Progenitor cell of endocrine pancreas (in vitro differentiated cells): ENCODE results near the gene NCKAP5. TPM values are rescaled to one million over a fixed set of nuclear protein-coding genes. Genes with fewer than 3 reads are reported as not detected.

Experiments used
- DNase-seq: peaks from one replicate; pipeline ENCODE4 v3.0.0; 2021; ENCODE audit warnings: low spot score; ENCODE audit not compliant: unreplicated experiment
- H3K27ac Mint-ChIP-seq: 2 replicates; pipeline ENCODE4 v1.8.0; 2021; ENCODE audit warnings: mild to moderate bottlenecking, moderate library complexity, mixed read lengths
- H3K27me3 Mint-ChIP-seq: 2 replicates; pipeline ENCODE4 v1.8.0; 2021; ENCODE audit warnings: mixed read lengths
- H3K36me3 Mint-ChIP-seq: 2 replicates; pipeline ENCODE4 v1.8.0; 2022; ENCODE audit warnings: mixed read lengths; ENCODE audit not compliant: insufficient read depth
- H3K4me1 Mint-ChIP-seq: 2 replicates; pipeline ENCODE4 v1.8.0; 2021; ENCODE audit warnings: low read depth, mixed read lengths
- H3K4me3 Mint-ChIP-seq: 2 replicates; pipeline ENCODE4 v1.8.0; 2021; ENCODE audit warnings: low read depth, mild to moderate bottlenecking, moderate library complexity, mixed read lengths
- H3K9me3 Mint-ChIP-seq: 2 replicates; pipeline ENCODE4 v1.8.0; 2021; ENCODE audit warnings: low read depth, mixed read lengths
- CTCF ChIP-seq: fragments of 200-600 bp; sonication (generic); IDR thresholded peaks from one replicate; pipeline ENCODE4 v1.5.0; 2021; ENCODE audit warnings: antibody characterized with exemption, mild to moderate bottlenecking; ENCODE audit not compliant: unreplicated experiment
- total RNA-seq: library from RNA; stranded (reverse); gene quantifications from 2 replicates; pipeline ENCODE4 v1.2.1, GENCODE V29; 2021

Gene NCKAP5
- total RNA-seq, 1 donor from 2014 or later = 1.7 TPM

GRCh38 chr2:133541376-133541775 lies 26.9 kb downstream of the NCKAP5 start:
- TF ChIP-seq CTCF = no peak
- Mint-ChIP-seq H3K9me3 (peaks cover 4% of the 10 kb centered on the region), H3K4me3 (no peak overlapping the region), H3K4me1 (no peaks in the 10 kb centered on the region), H3K27me3 (no peaks in the 10 kb centered on the region), H3K36me3 (no peaks in the 10 kb centered on the region), H3K27ac (no peak overlapping the region)
- DNase-seq = no peak

GRCh38 chr2:133532919-133533318 lies 35.3 kb downstream of the NCKAP5 start:
- H3K4me3 Mint-ChIP-seq = no peak overlapping the region

GRCh38 chr2:133531382-133531781 lies 36.9 kb downstream of the NCKAP5 start:
- H3K36me3 Mint-ChIP-seq = no peaks in the 10 kb centered on the region
- no peak overlapping the region for H3K4me3 Mint-ChIP-seq
- H3K27ac Mint-ChIP-seq = no peak overlapping the region
- TF ChIP-seq CTCF = no peak
- H3K4me1 Mint-ChIP-seq = no peaks in the 10 kb centered on the region
- DNase-seq = no peak
- H3K27me3 Mint-ChIP-seq = peaks cover 5% of the 10 kb centered on the region
- peaks cover 5% of the 10 kb centered on the region for H3K9me3 Mint-ChIP-seq

More at GRCh38 chr2:133532919-133533318, 35.3 kb downstream of the NCKAP5 start:
- Mint-ChIP-seq H3K9me3 (peaks cover 9% of the 10 kb centered on the region), H3K4me1 (no peaks in the 10 kb centered on the region), H3K27me3 (peaks cover 5% of the 10 kb centered on the region), H3K36me3 (no peaks in the 10 kb centered on the region), H3K27ac (no peak overlapping the region)
- DNase-seq = no peak
- no peak for TF ChIP-seq CTCF

- DNase-seq = no peak
- H3K9me3 Mint-ChIP-seq = no peaks in the 10 kb centered on the region
- H3K27me3 Mint-ChIP-seq = peaks cover 5% of the 10 kb centered on the region
- no peak overlapping the region for H3K27ac Mint-ChIP-seq
- no peaks in the 10 kb centered on the region for H3K4me1 Mint-ChIP-seq
- no peak overlapping the region for H3K4me3 Mint-ChIP-seq
- H3K36me3 Mint-ChIP-seq = no peaks in the 10 kb centered on the region
- TF ChIP-seq CTCF = no peak
Observed at GRCh38 chr2:133530645-133531044, 37.6 kb downstream of the NCKAP5 start.

- H3K36me3 Mint-ChIP-seq = no peaks in the 10 kb centered on the region
- no peaks in the 10 kb centered on the region for H3K4me1 Mint-ChIP-seq
- no peaks in the 10 kb centered on the region for H3K9me3 Mint-ChIP-seq
- peaks cover 20% of the 10 kb centered on the region for H3K27me3 Mint-ChIP-seq
- DNase-seq = no peak
- H3K27ac Mint-ChIP-seq = no peak overlapping the region
- no peak for TF ChIP-seq CTCF
- H3K4me3 Mint-ChIP-seq = no peak overlapping the region
Observed at GRCh38 chr2:133526530-133527300, 41.5 kb downstream of the NCKAP5 start.
